KG1 (cell line): ENCODE data around the gene DYSF.

Experiments used
- DNase-seq: peaks from one replicate; lab custom pipeline; 2025; lab: John Stamatoyannopoulos, UW

DYSF gene

DNA sequence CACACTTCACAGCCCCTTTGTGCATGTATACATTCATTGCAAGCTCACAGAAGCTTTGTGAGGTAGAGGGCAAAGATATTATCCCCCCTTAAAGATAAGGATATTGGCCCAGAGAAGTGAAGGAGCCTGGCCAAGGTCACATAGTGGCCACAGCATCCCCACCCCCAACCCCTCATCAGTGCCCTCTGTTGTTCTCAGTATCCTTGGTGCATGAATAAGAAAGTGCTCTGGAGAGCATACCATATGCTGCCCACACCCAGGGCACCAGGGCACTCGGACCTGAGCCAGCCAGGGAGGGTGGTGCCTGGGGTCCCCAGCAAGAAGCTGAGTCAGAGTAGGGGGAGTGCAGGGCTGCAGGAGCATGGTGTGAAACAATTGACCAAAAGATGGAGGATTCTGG is 3.3 kb downstream of the DYSF start:
- DNase-seq: no peak

DNA sequence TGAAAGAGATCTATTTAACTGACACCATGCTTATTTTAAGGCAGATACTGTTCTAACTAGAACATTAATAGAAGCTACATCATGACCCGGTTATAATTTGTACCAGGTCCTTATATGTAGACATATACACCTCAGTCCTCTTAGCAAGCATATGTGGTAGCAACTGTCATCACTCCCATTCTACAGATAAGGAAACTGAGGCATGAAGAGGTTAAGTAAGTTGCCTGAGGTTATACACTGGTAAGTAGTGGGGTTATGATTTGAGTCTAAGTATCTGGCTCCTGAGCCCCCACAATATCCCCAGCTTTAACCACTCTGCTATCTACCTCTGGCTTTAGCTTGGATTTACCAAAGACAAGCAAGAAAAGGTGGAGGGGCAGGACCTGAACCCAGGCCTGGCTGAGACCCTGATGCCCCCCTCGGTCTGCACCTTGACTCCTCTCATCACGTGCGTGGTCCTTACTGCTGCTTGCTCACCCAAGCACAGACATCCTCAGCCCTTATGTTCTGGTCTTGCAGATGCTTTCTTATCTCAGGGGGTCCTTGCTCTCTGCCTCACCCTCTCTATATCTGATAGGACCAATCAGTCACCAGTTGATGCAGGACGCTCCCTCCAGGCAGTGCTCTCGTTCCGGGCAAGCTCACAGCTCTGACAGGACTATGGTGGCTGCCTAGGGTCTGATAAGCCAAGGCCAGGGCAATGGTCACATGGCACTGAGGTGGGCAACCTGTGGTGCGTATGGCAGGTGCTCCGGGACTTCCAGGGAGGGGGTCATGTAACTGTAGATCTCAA is 4.0 kb downstream of the DYSF start:
- DNase-seq: no peak

DNA sequence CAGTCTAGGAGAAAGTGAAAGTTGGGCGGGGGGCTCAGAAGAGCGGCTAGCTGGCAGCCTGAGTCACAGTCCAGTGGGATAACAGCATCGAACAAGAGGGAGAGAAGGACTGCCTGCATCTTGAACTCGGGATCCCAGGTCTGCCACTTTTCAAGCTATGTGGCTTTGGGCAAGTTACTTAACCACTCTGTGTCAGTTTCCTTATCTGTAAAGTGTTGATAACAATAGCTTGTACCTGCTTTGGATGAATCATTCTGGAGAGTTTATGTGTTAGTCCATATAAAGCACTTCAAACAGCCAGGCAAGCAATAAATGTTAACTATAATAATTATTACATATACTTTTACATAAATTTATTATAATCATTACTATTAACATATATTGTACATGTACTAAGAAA is 4.6 kb downstream of the DYSF start:
- DNase-seq: no peak

DNA sequence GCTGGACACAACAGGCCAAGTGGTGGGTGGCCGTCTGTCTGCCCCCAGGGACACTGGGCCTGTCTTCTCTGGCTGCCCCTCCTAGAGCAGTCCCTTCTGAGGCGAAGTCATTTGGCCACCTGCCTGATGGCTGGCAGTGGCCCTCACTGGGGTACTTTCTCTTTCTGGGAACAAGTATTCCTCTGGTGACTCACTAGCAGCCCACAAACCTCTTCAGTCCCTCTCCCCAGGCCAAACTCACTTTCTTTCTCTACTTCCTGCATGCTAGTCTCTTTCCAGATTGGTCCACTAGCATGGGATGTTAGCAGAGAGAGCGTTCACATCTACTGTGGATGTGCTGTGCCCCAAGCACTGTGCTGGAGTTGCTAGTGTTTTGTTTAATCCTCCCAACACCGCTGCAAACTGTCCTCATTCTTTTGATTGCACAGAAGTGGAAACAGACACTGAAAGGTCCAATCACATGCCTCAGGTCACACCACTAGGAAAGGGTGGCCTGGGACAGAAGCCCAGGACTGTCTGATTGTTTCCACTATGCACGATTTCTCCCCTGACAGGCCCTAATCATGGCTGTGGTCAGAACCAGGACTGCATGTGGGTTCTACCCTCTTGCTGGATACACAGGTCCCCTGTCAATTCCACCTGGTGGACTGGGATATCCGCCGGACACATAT is 5.2 kb downstream of the DYSF start:
- DNase-seq: no peak

GRCh38 chr2:71459084-71459431 is 5.7 kb downstream of the DYSF start:
- DNase-seq: no peak

DNA sequence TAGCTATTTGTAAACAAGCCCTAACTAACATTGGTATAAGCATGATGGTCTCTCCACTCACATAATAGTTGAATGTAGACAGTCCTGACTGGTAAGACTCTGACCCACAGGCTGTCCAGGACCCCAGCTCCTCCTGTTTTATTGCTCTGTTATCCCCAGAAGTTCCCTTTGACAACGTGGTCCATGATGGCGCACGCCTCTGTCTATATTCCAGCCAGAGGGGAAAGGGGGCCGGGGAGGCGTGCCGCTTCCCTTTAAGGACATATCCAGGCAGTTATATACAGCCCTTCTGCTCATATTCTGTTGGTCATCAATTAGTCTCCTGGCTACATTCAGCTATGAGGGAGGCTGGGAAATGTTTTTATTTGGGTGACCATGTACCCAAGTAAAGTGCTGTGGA is 6.7 kb downstream of the DYSF start:
- DNase-seq: no peak

DNA sequence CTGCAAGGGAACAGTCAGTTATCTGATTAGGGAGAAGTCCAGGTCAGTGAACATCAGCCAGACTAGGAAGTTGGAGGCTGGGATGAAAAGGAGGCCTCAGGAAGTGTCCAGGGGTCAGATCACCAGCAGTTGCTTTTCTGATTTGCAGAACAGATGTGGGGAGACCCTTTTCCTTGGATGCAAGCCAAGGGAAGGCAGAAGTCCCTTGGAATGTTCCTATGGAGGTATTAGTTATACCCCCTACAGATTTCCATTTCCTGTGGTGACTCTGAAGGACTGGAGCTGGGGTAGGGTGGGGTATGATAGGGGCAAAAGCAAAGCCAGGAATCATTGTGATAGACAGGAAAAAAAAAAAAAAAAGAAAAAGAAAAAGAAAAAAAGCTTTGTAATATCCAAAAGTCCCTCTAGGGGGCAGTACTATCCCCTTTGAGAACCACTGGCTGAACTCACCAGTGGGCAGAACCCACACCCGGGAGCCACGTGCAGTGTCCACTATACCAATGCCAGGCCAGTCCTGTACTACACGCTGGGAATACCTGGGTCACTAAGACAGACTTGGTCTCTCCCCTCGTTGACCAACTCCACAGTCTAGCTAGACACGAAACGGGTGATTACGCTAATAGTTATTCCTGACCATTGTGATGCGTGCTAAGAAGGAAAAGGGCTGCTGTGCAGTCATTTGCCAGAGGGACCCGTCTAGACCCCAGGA is 7.4 kb downstream of the DYSF start:
- no peak for DNase-seq

DNA sequence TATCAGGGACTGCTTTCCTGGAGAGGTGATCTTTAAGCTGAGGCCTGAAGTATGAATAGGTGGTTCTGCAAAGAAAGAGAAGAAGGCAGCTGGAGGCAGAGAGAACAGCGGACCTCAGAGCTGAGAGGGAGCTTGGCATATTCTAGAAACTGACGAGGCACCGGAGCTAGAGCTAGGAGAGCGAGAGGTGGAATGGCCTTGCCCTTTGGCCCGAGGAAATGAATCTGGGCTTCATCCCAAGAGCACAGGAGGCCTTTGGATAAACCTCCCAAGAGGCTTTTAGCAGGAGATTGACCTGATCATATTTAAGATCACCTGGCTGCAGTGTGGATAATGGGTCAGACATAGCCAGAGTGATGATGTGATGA is 7.9 kb downstream of the DYSF start:
- no peak for DNase-seq

DNA sequence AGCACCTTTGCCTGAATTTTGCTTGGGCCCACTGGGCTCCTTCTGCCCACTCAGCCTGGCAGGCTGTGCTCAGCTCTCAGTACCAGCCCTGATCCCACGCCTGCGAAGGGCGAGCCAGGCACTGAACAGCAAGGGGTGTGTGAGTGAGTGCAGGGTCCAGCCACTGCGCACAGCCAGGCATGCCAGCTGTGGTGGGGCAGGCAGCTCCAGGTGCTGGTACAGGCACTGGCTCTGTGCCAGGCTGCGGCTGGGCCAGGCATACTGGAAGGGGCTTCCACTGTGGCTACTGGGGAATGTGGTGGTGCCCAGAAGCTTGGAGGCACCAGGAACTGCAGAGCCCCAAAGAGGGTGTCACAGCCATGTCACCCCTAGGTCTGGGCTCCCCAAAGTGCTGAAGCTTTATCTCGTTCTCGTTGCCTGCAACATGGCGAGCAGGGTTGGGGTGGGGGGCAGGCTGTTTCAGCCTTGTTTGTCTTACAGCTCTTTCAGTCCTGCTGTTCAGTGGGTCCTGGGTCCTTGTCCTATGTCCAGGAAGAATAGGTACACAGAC is 8.8 kb downstream of the DYSF start:
- no peak for DNase-seq

DNA sequence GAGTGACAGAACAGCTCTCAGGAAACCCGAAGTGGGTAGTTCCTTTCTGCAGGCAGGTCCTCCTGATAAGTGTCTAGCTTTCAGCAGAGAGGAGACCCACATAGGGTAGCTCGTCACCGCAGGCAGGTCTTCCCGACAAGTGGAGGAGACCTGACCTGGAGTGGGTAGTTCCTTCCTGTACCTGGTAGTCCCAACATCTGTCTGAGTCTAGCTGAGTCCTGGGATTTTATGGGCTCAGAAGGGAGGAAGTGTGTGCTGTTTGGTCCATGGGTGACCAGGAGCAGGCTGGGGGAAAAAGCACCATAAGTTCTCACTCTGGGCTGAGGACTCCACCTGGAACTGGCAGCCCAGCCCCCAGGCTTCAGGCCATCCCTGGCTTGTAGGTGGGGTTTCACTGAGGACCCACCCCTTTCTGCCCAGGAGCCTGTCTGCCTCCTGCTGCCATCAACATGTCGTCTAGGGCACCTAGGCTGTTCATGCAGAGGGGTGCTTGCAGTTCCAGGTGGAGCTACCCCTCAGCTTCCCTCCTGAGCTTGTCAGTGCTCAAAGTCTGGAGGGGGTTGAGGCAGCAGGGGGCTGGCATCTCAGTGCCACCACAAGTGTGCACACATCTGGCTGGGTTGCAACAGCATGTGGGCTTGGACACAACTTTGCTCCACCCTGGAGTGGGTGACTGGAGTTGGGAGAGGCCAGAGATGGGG is 9.4 kb downstream of the DYSF start:
- DNase-seq: no peak

DNA sequence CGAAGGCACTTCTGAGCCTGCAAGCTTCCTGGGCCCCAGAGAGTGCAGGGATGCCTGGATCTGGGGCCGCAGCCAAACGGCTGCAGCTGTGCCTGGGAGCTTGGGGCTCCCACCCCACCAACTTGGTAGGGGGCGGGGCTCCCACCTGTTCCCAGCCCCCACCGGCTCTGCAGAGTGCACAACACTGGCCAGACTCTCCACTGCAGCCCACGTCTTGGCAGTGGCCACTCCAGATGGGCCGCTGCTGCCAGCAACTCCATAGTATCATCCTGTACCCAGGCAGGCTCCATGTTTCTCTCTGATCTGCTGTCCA is 9.9 kb downstream of the DYSF start:
- no peak for DNase-seq

DNA sequence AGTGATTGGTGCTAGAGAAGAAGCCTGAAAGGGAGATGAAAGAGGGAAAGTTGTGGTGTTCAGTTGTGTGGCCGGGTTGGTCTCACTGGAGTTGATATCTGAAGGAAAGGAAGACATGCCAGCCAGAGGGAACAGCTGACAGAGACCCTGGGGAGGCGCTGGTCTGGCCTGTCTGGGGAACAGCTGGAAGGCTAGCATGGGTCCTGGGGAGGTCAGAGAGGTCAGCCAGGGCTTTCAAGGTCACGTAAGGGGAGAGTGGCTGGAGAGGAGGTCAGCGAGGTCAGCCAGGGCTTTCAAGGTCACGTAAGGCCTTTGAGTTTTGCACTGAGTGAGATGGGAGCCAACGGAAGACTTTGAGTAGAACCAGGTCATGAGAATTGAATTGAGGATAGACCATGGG is 11.0 kb downstream of the DYSF start:
- no peak for DNase-seq

DNA sequence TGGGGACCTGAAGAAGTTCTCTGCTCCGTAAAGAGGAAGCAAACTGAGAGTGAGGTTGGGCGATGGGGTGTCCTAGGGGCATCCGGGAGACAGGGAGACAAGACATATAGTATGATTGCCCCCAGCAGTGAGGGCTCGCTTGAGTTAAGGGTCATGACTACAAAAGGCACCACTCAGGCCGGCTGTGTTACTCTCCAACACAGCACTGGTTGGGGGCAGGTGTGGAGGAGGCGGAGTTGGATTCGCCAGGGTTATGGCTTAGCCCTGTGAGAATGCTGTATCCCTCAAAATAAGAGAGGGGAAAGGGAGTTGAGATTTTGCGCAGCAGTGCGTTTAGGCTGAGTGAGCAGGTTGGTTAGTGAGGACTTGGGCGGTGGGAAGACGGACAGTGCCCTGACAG is 12.0 kb downstream of the DYSF start:
- DNase-seq: no peak

GRCh38 chr2:71465961-71466300 is 12.6 kb downstream of the DYSF start:
- no peak for DNase-seq

DNA sequence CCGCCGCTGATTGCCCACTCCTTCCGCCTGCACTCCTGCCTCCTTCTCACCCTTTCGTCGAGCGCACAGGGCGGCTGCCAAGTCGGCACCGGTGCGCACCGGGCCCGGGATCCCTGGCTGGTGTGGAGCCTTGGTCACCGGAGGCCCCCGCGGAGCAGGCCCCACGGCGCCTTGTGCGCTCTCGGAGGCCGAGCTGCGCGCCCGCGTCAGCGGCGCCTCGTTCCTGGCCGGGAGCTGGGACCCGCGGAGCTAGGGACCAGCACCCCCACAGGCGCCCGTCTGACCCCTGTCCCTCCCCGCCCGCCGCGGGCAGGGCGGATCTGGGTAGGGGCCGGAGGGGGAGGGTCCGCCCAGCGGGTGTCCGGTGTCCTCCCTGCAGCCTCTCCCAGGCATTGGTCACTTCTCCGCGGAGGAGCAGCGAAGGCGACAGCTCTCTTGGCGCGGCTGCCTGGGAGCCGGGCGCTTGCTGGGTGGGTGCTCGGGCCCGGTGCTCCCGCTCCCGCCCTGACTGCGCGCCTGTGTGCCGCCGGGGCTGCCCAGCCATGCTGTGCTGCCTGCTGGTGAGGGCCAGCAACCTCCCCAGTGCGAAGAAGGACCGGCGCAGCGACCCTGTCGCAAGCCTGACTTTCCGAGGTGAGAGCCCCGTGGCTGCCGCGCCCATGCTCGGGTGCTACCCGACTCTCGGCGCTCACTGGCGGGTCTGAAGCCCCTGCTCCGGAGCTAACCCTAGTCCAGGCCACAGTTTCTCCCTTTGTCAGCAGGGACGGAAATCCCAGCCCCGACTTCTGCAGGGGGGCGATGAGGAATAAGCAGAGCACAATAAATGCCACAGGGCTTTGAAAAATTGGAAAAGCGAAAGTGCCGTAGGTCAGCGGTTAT is 13.2 kb downstream of the DYSF start:
- no peak for DNase-seq

DNA sequence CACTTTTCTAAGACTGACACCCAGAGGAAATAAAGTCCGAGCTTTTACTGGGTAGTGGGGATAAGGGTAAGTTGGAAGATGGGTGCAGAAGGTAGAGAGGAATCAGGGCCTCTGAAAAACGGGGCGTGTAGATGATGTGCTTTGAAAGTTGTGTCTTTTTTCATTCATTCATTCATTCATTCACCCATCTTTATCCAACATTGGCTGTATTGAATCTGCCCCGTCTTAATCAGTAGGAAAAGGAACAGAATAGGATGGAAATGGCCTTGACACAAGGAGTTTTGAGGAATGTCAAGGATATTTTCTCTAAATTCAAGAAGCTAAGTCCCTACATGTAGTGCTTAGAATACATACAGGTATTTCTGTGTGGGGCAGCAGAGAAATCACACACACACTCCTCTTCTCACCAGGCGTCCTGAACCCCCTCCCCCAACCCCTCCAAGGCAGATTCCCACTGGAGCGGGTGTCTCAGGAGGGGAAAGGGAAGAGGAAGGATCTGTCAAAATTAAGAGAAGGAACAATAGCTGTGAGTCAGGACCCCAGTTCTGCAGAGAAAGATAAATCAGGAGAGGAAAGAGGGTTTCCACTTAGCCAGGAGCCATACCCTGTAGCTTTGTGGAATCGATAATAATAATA is 13.9 kb downstream of the DYSF start:
- no peak for DNase-seq

DNA sequence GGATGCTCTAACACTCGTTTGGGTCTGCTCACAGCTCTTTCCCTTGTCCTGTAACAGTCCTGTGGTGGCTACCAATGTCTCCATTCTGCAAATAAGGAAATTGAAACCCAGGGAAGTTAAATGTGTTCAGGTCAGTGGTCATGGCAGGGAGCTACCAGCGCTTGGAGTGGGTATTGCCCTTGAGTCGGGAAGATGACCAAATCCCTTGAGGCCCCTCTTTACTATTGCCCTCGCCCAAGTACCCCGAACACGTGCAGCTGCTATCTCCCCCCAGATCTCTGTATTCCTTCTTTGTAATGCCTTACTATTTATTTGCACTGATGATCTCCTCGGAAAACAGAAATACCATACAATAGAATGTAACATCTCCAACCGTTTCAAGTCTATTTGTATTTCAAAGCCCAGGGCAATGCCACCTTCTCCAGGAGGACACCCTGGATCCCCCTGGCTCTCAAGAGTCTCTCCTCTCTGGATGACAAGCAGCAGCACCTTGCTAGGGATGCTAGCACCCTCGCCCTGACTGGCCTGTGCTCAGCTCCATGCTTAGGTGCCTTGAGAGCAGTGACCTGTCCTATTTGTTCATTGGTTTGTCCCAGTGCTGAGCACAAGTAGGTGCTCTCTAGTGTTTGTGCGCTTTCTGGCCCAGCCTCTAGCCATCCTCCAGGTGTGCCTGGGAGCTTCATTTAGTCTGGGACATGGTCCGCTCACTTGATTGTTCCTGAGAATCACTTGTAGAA is 15.1 kb downstream of the DYSF start:
- DNase-seq: no peak

DNA sequence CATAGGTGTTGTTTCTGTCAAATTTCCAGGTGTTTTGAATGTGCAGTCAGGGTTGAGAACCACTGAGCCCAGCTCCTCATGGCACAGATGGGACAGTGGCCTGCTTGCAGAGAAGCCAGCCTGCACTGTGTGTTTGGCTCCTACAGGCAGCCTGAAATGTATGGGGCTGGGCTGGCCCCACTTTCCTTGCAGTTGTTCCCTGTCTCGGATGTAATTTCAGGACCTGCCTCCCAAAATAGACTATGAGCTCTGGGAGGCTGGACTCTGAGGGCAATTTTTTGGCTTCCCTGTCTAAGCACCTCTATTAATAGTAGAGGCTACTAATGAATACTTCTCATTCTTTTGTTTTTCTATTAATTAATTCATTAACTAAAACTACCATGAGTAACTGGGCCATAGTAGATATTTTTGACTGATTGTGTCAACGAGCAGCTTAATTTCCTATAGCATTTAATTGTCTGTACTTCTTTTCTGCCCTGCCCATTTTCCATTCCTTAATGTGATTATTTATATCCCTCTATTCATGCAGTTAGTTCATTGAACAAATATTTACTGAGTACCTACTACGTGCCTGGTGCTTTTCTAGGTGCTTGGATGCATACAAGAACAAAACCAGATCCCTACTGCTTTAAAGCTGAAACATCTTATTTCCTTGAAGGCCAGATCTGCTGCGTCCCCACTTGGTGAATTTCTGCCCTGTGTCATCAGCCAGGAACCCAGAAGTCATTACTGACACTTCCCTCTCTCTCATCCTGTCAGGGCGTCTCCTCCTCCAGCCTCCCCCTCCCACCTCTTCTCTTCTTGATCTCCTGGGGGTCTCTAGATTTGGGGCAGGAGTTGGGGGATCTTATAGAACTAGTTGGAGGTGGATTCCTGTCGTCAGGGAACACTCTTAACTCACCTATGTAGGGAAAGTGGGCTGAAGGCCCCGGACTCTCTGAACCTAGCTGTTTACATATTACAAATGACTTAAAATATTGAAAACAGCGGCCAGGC is 16.3 kb downstream of the DYSF start:
- DNase-seq: no peak

DNA sequence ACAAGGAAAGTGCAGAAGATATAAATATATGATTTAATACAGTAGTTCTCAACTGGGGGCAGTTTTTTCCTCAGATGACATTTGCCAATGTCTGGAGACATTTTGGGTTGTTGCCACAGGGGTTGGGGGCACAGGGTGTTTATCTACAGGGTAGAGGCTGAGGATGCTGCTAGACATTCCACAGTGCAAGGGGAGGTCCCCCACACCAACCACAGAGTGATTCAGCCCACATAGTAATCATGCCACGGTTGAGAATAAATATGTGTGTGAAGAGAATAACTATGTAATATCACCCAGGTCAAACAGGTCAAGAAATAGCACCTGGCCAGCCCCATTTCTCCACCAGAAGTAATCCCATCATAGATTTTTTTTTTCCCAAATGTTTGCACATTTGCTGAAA is 17.9 kb downstream of the DYSF start:
- no peak for DNase-seq
